Activated effector memory CD4-positive, alpha-beta T cell treated with anti-CD3 and anti-CD28 coated beads, Interleukin-2, amount 50 U/mL, for 16 hours (primary cell): ENCODE measurements around the gene CFAP410.
"Not testable (repeated sequence)": the region's sequence is repeated elsewhere in the genome, so short reads cannot be mapped to it uniquely, and the experiment has no call there.

ENCODE experiments used
- DNase-seq: peaks from one replicate; pipeline ENCODE4 v3.0.0-alpha.2; 2020

The CFAP410 gene

GRCh38 chr21:44296916-44297315 is 42.3 kb downstream of the CFAP410 start:
- no peak for DNase-seq

GRCh38 chr21:44296103-44296519 is 43.1 kb downstream of the CFAP410 start:
- DNase-seq = no peak

- no peak for DNase-seq
These were observed 43.5 kb downstream of the CFAP410 start for GRCh38 chr21:44295646-44296045.

- no peak for DNase-seq
These were observed 44.0 kb downstream of the CFAP410 start for GRCh38 chr21:44295163-44295573.

DNA sequence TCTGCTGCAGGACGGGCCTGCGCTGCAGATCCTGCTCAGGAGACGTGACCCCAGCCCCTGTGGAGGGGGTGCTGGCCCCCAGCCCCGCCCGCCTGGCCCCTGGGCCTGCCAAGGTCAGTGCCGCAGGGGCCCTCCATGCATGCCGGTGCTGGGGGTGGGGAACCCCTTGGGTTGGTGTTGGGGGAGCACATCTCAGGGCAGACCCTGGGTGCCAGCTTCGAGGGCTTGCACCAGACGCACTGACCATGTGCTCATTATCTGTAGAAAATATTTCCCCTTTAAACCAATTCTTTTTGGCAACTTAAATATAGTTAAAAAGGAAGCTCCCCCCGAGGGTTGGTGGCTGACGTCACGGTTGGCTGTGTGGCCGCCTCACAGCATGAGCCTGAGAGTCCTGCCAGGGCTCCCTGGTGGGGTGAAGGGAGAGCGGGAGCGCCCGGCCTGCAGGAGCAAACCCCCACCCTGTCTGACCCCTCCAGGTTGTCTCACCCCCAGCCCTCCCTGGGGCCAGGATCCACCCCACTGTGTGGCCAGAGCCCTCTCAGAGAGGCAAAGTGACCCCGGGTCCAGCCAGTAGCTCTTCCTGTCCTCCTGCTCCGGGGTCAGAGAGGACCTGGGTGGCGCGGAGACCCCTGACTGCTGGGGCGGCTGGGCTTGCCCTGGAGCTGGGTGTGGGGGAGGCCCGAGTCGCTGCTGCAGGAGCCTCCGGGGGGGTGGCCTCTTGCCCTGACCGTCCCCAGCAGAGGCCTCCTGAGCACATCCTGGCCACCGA is 44.6 kb downstream of the CFAP410 start:
- DNase-seq = no peak

DNA sequence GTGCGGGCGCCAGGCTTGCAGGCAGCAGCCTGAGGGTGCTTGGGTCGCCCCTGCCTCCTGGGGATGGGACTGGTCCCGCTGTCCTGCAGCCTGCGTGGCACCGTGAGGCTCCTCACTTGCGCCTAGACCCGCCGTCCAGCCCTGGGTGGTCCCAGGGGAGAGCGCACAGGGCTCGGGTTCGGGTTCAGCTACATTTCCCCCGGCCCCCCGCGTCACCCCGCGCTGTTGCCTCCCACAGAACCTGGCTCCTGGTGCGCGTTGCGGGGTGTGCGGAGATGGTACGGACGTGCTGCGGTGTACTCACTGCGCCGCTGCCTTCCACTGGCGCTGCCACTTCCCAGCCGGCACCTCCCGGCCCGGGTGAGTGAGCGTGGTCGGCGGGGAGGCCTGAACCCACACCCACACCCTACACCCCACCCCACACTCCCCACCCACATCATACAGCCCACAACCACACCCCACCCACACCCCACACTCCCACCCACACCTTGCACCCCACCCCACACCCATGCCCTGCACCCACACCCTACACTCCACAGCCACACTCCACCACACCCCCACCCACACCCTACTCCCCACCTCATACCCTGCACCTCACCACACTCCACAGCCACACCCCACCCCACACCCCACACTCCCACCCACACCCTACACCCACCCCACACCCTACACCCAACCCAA is 45.5 kb downstream of the CFAP410 start:
- DNase-seq = peak; percentile 74

DNA sequence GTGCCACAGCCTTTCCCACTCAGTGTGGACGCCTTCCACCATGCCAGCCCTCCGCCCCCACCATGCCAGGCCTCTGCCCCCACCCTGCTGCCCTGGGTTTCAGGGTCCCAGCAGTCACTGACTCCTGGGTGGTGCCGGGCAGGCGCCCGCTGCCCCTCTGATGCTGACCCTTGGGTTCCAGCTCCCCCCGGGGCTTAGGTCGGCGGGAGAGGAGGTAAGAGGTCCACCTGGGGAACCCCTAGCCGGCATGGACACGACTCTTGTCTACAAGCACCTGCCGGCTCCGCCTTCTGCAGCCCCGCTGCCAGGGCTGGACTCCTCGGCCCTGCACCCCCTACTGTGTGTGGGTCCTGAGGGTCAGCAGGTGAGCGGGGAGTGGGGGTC is 46.4 kb downstream of the CFAP410 start:
- DNase-seq = no peak

DNA sequence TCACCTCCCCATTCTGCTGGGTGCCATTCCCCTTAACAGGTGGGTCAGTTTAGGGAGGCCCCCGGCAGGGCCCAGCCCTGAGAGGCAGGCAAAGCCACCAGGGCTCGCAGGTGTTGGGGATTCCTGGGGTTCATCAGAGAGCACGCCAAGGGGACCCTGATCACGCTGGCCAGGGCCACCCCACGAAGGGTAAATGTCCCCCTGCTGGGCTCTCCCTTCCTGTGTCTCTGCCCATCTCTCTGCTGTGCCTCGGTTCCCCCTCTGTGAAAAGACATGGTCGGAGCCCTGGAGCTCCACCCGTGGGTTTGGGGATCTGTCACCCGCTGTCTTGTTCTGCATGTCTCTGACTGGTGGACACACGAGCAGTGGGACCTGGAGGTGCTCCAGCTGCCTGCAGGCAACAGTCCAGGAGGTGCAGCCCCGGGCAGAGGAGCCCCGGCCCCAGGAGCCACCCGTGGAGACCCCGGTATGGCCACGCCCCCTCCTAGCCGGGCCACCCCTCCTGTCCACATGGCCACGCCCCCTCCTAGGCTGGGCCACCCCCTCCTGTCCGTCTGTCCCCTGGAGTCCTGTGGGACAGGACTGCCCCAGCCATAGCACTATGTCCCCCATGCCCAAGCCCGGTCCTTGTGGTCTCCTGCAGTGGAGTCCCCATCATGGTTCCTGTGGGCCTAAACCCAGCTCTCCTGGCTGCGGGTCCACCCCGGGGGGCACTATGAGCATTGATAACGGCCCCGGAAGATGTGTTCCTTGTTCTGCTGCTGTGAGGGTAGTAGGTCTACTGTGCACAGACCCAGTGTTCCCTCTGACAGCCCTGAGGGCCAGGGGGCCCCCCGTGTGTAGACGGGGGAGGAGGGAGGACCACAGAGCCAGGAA is 47.0 kb downstream of the CFAP410 start:
- DNase-seq = no peak

DNA sequence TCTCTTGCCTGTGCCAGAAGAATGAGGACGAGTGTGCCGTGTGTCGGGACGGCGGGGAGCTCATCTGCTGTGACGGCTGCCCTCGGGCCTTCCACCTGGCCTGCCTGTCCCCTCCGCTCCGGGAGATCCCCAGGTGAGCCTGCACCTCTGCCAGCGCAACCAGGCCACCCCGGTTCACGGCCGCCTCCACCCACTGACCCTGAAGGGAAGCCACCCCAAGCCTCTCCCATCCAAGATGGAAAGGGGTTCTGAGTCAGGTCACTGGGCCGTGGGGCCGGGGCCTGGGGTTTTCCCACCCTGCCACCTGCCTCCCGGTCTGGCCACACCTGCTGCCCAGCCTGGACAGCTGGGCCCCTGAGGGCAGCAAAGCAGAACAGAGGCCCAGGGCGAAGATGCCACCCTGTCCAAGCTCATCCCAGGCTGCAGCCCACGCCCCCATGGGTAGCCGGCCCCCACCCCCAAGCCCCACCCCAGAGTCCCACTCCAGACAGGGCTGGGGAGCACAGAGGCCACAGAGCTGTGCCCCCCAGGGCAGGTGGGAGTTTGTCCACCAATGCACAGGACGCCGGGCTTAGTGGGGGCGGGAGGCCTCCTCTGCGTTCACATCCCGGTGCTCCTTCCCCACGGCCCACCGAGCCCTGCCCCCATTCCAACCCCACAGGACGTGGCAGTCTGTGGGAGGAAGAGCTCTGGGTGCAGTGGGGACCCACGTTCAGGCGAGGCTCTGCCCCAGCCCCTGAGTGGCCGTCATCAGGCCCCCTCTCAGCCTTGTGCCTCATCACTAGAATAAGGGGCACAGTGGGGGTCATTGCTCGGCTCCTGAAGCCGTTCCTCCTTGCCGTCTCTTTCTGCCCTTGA is 47.9 kb downstream of the CFAP410 start:
- DNase-seq = no peak

GRCh38 chr21:44290327-44291077 is 48.7 kb downstream of the CFAP410 start:
- no peak for DNase-seq

GRCh38 chr21:44289381-44290010 is 49.7 kb downstream of the CFAP410 start:
- DNase-seq = no peak

DNA sequence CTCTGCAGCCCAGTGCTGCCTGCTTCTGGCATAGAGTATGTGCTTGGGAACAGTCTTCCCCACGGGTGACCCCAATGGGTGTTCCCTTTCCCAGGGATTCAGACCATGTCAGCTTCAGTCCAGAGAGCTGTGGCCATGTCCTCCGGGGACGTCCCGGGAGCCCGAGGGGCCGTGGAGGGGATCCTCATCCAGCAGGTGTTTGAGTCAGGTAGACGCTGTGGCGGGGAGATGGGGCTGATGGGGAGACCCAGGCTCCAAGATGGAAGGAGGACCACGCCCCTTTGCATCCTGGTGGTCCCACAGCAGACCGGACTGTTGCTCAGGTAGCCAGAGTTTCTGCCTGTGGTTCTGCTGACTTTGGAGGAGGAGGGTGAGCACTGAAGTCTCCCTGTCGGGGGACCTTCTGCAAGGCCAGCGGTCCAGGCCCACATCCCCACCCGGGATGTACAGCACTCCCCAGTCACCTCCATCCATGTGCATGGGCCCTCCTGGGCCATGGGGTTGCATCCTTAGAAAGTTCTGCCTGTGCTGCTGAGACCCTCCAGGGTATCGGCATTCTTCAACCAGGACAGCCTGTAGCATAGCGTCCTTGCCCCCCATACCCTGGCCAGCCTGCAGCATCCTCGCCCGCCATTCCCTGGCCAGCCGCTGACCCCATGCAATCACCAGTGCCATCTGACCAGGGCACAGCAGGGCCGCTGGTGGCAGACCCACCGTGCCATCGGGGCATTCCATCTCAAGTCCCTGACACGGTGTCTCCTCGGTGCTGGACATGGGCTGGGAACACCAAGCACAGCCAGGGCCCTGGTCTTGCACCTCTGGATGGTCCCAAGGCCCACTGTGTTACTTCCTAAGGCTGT is 50.7 kb downstream of the CFAP410 start:
- DNase-seq = no peak

DNA sequence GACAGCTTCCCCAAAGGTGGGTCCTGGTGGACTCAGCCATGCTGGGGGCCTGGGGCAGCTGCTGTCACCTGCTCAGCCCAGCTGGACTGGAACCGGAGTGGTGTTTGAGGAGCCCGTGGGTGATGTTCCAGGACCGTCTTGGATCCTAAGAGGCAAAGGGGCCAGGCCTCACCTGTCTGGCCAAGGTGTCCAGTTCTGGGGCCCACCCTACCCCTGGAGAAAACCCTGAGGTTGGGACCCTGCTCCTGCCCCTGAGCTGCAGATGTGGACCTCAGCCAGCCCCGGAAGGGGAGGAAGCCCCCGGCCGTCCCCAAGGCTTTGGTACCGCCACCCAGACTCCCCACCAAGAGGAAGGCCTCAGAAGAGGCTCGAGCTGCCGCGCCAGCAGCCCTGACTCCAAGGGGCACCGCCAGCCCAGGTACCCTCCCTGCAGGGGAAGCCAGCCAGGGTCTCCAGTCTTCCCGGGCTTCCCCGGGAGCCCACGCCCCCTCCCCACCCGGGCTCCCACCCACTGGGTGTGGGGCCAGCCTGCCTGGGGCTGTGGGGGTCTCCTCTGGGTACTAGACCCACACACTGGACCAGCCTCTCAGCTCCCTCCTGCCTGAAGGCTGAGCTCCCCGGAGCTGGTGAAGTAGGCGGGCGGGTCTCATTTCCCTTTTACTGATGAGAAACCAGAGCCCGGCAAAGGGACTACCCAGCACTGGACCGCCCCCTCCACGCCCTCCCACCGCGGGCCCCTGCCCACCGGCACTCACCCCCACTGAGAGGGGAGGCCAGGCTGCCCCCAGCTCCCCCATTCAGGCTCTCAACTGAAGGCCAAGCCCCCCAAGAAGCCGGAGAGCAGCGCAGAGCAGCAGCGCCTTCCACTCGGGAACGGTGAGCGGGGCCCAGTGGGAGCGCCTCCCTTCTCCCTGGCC is 52.2 kb downstream of the CFAP410 start:
- DNase-seq = no peak

GRCh38 chr21:44286086-44286715 is 53.0 kb downstream of the CFAP410 start:
- no peak for DNase-seq

GRCh38 chr21:44285138-44285992 is 53.8 kb downstream of the CFAP410 start, which contains the start of gene AIRE:
AIRE (plus strand) TSS chr21:44285876; CDS start chr21:44286007, 131 bp downstream.
- DNase-seq = no peak

DNA sequence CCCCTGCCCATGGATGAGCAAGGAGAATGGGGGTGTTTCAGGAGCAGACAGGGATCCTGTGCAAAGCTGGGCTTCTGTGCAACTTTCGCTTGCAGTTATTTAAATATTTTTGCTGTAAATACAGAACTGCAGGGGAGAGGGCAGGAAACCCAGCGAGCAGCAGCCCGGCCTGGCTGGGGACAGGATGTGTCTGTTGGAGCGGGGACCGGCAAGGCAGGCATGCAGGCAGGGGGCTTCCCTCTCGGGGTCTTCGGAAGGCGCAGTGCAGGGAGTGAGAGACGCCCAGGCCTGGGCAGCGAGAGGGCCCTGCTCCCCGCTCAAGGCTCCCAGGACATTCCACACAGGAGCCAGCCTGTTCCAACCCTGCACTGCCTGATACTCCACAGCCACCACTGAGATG is 55.2 kb downstream of the CFAP410 start:
- DNase-seq = no peak

DNA sequence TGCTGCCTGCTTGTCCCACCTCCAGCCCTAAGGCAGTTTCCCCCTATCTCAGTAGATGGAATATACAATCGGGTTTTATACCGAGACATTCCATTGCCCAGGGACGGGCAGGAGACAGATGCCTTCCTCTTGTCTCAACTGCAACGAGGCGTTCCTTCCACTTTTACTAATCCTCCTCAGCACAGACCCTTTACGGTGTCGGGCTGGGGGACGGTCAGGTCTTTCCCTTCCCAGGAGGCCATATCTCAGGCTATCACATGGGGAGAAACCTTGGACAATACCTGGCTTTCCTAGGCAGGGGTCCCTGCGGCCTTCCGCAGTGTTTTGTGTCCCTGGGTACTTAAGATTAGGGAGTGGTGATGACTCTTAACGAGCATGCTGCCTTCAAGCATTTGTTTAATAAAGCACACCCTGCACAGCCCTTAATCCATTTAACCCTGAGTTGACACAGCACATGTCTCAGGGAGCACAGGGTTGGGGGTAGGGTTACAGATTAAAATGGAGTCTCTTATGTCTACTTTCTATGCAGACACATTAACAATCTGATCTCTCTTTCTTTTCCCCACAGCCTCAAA is 55.9 kb downstream of the CFAP410 start:
- DNase-seq = not testable (repeated sequence)
